Measurements from ENCODE around the gene CD33.

CD33 gene

DNA sequence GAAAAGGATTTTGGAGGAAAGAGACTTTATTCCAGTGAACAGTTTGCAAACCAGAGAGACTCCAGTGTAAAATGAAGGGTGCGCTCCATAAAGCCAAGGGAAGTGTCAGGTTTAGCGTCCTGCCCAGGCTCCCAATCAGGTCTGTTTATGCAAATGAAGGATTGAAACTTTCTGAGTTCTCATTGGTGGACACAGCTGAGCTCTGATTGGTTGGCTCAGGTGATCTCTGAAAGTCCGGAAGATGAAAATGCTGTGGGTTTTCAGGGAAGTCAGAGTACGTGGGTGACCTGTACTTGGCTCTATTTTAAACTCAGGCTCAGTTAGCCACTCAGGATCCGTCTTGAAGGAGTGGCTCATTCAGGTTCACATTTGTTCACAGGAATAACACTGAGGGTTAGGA is 28.7 kb upstream of the CD33 start:
- no peak overlapping the region for H3K27ac ChIP-seq (replicated peaks)
- H3K4me3 ChIP-seq (replicated peaks; ENCODE audit: insufficient read depth, low read length) = no peak overlapping the region
- no peak for DNase-seq (ENCODE audit: low read depth in 1 of 2, low spot score in 1 of 2)
- no peaks in the 10 kb centered on the region for H3K27me3 ChIP-seq (ENCODE audit: insufficient read depth, poor library complexity, severe bottlenecking)
- TF ChIP-seq GABPA (IDR thresholded peaks at IDR 0.05; ENCODE audit: low read depth) (no peak), POLR2AphosphoS5 (IDR thresholded peaks at IDR 0.05; ENCODE audit: low read depth) (no peak)
- TF ChIP-seq, protein P1, sequence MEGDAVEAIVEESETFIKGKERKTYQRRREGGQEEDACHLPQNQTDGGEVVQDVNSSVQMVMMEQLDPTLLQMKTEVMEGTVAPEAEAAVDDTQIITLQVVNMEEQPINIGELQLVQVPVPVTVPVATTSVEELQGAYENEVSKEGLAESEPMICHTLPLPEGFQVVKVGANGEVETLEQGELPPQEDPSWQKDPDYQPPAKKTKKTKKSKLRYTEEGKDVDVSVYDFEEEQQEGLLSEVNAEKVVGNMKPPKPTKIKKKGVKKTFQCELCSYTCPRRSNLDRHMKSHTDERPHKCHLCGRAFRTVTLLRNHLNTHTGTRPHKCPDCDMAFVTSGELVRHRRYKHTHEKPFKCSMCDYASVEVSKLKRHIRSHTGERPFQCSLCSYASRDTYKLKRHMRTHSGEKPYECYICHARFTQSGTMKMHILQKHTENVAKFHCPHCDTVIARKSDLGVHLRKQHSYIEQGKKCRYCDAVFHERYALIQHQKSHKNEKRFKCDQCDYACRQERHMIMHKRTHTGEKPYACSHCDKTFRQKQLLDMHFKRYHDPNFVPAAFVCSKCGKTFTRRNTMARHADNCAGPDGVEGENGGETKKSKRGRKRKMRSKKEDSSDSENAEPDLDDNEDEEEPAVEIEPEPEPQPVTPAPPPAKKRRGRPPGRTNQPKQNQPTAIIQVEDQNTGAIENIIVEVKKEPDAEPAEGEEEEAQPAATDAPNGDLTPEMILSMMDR (IDR thresholded peaks at IDR 0.05; ENCODE audit: insufficient read depth, low read length) = no peak

DNA sequence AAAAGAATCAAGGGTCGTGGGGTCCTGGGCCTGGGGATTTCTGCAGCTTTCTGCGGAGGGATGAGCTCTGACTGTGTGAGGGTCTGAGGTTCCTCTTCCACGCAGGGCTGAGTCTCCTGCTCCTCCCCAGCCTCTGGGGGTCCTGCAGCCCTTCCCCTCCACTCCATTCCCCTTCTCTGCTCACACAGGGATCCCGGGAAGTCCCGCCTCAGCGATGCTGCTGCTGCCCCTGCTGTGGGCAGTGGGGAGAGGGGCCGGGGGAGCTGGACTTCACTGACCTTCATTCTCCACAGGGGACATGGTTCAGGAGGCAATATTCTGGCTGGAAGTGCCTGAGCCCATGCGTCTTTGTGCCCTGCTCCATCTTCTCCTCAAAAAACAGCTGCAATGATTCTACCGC is 26.2 kb upstream of the CD33 start:
- H3K27ac ChIP-seq (replicated peaks) = no peak overlapping the region

DNA sequence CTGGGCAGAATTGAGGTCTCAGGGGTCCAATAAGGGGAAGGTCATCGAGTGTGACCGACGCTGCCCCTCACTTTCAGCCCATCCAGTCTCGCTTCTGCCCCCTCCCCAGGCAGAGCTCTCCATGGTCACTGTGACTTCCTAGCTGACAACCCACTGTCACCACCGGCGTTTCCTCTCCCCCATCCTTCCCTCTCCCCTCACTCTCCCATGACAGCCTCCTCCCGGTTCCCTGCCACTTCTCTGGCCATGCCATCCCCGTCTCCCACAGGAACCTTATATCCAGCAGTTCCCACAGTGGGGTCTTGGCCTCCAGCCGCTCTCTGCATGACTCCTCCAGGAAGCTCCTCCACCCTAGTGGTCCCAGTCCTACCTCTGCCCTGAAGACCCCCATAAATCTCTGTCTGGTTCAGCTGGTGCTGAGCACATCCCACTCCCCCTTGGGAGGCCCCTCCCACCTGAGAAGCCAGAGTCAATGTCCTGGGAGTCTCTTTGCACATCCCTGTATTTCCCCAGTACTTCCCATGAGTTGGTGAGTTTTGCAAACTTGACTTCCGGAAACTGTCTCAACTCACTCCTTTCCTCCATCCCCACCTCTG is 24.7 kb upstream of the CD33 start:
- Histone ChIP-seq H3K4me3 (replicated peaks; ENCODE audit: insufficient read depth, low read length) (no peak overlapping the region), H3K27me3 (ENCODE audit: insufficient read depth, poor library complexity, severe bottlenecking) (no peaks in the 10 kb centered on the region), H3K27ac (replicated peaks) (no peak overlapping the region)
- no peak for TF ChIP-seq GABPA (IDR thresholded peaks at IDR 0.05; ENCODE audit: low read depth)
- TF ChIP-seq, protein P1 (IDR thresholded peaks at IDR 0.05; ENCODE audit: insufficient read depth, low read length) = no peak
- TF ChIP-seq POLR2AphosphoS5 (IDR thresholded peaks at IDR 0.05; ENCODE audit: low read depth) = no peak
- TF ChIP-seq, protein P2, sequence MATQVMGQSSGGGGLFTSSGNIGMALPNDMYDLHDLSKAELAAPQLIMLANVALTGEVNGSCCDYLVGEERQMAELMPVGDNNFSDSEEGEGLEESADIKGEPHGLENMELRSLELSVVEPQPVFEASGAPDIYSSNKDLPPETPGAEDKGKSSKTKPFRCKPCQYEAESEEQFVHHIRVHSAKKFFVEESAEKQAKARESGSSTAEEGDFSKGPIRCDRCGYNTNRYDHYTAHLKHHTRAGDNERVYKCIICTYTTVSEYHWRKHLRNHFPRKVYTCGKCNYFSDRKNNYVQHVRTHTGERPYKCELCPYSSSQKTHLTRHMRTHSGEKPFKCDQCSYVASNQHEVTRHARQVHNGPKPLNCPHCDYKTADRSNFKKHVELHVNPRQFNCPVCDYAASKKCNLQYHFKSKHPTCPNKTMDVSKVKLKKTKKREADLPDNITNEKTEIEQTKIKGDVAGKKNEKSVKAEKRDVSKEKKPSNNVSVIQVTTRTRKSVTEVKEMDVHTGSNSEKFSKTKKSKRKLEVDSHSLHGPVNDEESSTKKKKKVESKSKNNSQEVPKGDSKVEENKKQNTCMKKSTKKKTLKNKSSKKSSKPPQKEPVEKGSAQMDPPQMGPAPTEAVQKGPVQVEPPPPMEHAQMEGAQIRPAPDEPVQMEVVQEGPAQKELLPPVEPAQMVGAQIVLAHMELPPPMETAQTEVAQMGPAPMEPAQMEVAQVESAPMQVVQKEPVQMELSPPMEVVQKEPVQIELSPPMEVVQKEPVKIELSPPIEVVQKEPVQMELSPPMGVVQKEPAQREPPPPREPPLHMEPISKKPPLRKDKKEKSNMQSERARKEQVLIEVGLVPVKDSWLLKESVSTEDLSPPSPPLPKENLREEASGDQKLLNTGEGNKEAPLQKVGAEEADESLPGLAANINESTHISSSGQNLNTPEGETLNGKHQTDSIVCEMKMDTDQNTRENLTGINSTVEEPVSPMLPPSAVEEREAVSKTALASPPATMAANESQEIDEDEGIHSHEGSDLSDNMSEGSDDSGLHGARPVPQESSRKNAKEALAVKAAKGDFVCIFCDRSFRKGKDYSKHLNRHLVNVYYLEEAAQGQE (IDR thresholded peaks at IDR 0.05; ENCODE audit: insufficient replicate concordance, low read depth) = no peak
- TF ChIP-seq SPI1 (IDR thresholded peaks at IDR 0.05; ENCODE audit: borderline replicate concordance, low read depth) = no peak
- no peak for DNase-seq (ENCODE audit: low read depth in 1 of 2, low spot score in 1 of 2)

More for the DNA sequence above, 26.2 kb upstream of the CD33 start:
- no peak for DNase-seq (ENCODE audit: low read depth in 1 of 2, low spot score in 1 of 2)
- Histone ChIP-seq H3K27me3 (ENCODE audit: insufficient read depth, poor library complexity, severe bottlenecking) (no peaks in the 10 kb centered on the region), H3K4me3 (replicated peaks; ENCODE audit: insufficient read depth, low read length) (no peak overlapping the region)
- TF ChIP-seq, protein P2 (IDR thresholded peaks at IDR 0.05; ENCODE audit: insufficient replicate concordance, low read depth) = no peak
- TF ChIP-seq SPI1 (IDR thresholded peaks at IDR 0.05; ENCODE audit: borderline replicate concordance, low read depth) (no peak), POLR2AphosphoS5 (IDR thresholded peaks at IDR 0.05; ENCODE audit: low read depth) (no peak), GABPA (IDR thresholded peaks at IDR 0.05; ENCODE audit: low read depth) (no peak)
- TF ChIP-seq, protein P1 (IDR thresholded peaks at IDR 0.05; ENCODE audit: insufficient read depth, low read length) = no peak

DNA sequence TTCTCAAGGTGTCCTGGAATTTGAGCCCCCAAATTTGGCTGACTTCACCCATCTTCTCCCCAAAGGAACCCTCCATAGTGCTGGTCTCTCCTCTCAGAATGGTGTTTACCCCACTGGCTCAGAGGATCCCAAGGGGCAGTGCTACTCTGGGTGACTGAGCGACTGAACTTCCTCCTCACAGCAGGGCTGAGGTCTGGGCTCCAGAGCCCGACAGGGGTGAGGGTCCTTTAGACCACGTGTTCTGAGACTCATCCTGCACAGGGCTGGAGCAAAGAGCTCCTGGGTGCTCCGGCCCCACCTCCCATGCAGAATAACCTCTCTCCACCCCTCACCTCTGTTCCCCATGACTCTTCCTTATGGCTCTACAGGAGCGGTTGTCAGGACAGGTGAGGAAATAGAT is 23.2 kb upstream of the CD33 start:
- DNase-seq (ENCODE audit: low read depth in 1 of 2, low spot score in 1 of 2) = no peak
- Histone ChIP-seq H3K27me3 (ENCODE audit: insufficient read depth, poor library complexity, severe bottlenecking) (no peaks in the 10 kb centered on the region), H3K27ac (replicated peaks) (no peak overlapping the region), H3K4me3 (replicated peaks; ENCODE audit: insufficient read depth, low read length) (no peak overlapping the region)
- no peak for TF ChIP-seq POLR2AphosphoS5 (IDR thresholded peaks at IDR 0.05; ENCODE audit: low read depth)
- TF ChIP-seq GABPA (IDR thresholded peaks at IDR 0.05; ENCODE audit: low read depth) = no peak
- TF ChIP-seq SPI1 (IDR thresholded peaks at IDR 0.05; ENCODE audit: borderline replicate concordance, low read depth) = no peak
- TF ChIP-seq, protein P1 (IDR thresholded peaks at IDR 0.05; ENCODE audit: insufficient read depth, low read length) = no peak
- TF ChIP-seq, protein P2 (IDR thresholded peaks at IDR 0.05; ENCODE audit: insufficient replicate concordance, low read depth) = no peak

All from HL-60 (cell line).